Non-pigmented ciliary epithelial cell (primary cell): ENCODE results near the gene ITGA7.

Source experiments
- DNase-seq: peaks from one replicate; pipeline ENCODE4 v3.0.0-alpha.2; 2010; ENCODE audit warnings: low read depth

The ITGA7 gene

GRCh38 chr12:55736076-55736475, 28.4 kb upstream of the ITGA7 start:
- DNase-seq, result no peak

GRCh38 chr12:55734595-55734994, 26.9 kb upstream of the ITGA7 start:
- DNase-seq, result no peak

DNA sequence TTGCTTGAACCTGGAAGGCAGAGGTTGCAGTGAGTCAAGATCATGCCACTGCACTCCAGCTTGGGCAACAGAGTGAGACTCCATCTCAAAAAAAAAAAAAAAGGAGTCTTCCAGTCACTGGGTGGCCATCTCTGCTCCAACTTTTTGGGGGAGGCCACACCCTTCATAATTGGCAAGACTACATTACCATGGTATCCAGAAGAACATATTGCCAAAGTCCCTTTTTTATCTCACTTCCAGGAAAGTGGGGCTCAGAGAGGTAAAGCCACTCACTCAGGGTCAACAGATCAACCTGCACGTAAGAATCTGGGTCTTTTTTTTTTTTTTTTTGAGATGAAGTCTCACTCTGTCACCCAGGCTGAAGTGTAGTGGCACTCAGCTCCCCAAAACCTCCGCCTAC, 26.2 kb upstream of the ITGA7 start:
- no peak for DNase-seq

- DNase-seq, result no peak
Measured at GRCh38 chr12:55733021-55733555, 25.4 kb upstream of the ITGA7 start.

DNA sequence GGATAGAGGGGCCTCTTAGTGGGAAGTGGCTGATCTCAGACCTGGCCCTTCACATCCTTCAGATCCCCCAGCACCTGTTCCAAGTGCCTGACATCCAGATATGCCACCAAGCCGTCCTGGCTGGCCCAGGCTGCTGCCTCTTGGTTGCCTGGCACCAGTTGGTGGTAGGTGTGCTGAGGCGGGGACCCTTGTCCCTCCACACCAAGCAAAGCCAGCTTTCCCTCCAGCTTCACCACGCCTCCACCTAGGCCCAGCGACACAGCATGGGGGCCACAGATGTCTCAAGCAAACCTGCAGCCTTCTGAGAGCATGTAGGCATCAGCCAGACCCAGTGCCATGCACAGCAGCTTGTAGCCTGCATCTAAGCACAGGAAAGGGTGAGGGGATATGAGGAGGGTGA, 24.6 kb upstream of the ITGA7 start:
- DNase-seq, result no peak

- DNase-seq, result no peak
Measured at GRCh38 chr12:55729819-55730818, 22.4 kb upstream of the ITGA7 start.

- DNase-seq, result peak; percentile 88
Measured at GRCh38 chr12:55728939-55729818, 21.5 kb upstream of the ITGA7 start, which contains the start of gene CD63. CD63 (minus strand) TSS chr12:55729009; CDS start chr12:55728341, 668 bp downstream.

DNA sequence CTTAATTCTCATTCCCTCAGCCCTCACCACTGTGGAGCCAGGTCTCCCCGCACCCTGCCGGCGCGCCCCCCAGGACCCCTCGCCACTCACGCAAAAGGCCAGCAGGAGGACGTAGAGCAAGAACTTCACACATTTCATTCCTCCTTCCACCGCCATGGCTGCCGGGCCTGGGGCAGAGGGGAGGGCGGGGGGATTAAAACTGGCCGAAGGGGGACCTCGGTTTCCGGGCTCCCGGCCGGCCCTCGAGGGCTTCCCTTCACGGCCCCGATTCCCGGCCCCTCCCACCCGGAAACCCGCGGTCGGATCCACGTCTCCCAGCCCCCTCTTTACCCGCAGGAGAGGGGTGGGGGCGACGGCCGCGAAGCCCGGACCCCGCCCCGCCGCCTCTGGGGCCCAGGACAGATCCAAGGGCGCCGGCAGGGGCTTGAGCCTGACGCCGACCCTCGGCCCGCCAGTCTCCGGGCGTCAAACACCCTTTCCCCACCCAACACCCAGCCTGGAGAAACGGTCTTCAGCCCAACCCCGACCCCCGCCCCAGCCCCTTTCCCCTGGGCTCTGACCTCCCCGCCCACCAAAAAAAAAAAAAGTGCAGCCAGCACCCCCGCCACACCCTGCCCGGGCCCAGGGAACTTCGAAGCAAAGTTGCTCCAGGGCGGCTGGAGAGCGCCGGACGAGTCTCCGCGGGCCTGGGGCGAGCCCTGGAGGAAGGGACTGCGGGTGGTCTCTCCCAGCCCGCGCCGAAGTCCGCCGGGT, 20.7 kb upstream of the ITGA7 start:
- no peak for DNase-seq

DNA sequence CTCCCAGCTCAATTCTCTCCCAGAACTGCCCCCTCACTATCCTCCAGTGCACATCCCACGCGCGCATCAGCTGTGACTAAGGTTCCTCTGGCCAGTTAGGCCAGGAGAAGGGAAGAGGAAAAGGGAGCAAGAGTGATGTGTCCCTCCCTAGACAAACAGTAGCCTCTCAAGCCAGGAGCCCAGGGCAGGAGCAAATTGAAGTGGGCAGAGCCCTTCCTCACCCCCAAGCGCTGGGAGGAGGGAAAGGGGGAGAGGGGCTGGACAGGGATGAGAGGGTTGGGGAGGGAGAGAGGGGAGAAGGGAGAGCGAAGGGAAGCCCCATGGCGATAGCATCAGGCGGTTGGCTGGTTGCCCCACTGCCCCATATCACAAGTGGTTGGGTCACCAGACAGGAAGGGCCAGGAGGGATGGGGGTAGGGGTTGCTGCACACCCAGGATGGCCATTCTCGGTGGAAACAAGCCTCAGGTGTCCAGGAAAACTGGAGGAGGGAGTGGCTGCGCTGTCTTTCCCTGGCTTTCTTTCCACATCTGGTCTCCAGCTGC, 20.0 kb upstream of the ITGA7 start:
- no peak for DNase-seq

DNA sequence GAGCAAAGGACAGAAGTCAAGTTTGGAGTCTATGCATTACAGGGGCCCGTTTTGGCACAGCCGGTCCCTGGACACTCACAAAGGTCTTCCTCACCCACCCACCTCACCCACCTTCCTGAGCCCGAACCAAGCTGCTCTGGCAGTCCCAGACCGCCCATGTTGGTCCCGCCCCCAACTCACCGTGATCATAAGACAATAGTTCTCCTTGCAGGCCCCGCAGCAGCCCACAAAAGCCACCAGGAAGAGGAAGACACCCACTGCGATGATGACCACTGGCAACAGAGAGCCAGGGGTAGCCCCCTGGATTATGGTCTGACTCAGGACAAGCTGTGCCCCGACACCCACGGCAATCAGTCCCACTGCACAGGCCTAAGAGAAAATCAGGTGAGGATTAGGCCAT, 19.3 kb upstream of the ITGA7 start:
- DNase-seq, result no peak

DNA sequence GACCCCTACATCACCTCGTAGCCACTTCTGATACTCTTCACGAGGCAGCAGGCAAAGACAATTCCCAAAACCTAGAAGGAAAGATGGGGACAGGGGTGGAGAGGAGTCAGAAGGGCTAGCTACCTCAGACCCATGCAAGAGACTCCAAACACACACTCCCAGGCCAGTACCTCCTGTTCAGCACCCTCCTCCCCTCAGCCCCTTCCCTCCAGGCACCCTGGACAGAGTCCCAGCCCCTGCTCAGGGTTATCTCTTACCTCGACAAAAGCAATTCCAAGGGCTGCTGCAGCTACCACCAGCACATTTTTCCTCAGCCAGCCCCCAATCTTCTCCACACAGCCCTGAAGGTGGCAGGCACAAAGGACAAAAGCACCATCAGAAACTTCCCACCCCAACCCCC, 17.9 kb upstream of the ITGA7 start:
- DNase-seq, result no peak

- no peak for DNase-seq
Measured at GRCh38 chr12:55724940-55725309, 17.2 kb upstream of the ITGA7 start.

GRCh38 chr12:55724226-55724939, 16.7 kb upstream of the ITGA7 start:
- no peak for DNase-seq

DNA sequence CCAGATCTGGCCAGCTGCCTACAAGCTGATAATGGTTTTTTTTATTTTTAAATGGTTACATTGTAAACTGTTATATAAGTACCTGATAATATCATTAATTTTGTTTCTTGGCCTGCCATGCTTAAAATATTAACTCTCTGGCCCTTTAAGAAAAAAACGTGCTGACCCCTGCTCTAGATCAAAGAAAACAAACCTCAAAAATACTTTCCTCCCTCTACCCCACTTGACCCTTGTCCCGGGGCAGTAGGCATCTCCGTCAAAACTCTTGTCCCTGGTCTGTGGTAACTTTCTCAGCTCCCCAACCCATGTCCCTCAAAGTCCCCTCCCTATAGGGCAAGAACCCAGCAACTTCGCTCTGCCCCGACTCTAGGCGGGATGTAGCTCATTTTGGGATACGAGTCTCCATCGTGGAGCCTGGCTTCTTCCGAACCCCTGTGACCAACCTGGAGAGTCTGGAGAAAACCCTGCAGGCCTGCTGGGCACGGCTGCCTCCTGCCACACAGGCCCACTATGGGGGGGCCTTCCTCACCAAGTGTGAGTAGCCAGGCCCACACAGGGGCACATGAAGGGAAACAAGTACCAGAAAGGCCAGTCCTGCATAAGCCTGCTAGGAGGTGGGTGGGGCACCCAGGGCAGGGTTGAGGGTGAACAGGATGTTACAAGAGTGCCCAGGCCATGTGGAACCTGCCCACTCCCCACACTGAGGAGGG, 16.0 kb upstream of the ITGA7 start:
- no peak for DNase-seq

GRCh38 chr12:55722948-55723347, 15.2 kb upstream of the ITGA7 start:
- no peak for DNase-seq

DNA sequence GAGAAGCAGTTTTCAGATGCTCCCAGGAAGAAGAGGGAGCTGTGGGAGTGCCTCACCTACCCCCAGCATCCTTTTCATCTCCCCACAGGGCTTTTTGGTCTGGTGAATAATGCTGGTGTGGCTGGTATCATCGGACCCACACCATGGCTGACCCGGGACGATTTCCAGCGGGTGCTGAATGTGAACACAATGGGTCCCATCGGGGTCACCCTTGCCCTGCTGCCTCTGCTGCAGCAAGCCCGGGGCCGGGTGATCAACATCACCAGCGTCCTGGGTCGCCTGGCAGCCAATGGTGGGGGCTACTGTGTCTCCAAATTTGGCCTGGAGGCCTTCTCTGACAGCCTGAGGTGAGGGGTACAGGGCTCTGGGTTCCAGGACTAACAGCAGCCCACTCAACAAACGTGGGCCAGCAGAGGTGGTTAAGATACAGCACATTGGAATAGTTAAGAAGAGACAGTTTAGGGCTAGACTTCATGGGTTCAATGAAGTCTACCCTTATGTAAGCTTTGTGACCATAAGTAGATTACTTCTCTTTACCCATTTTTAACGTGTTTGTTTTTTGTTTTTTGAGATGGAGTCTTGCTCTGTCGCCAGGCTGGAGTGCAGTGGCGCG, 14.0 kb upstream of the ITGA7 start:
- DNase-seq, result no peak

DNA sequence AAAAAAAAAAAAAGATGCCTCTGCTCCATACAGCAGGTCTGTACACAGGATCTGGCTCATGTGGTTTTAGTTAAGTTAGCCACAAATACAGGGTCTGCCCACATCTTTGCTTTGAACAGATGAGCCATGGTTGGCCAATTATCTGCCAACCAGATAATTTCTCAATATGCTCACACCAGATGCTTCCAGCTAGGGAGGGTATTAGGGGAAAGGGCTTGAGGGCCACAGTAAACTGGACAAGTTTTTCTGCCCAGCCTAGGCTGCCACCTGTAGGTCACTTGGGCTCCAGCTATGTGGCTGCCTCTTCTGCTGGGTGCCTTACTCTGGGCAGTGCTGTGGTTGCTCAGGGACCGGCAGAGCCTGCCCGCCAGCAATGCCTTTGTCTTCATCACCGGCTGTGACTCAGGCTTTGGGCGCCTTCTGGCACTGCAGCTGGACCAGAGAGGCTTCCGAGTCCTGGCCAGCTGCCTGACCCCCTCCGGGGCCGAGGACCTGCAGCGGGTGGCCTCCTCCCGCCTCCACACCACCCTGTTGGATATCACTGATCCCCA, 13.3 kb upstream of the ITGA7 start:
- no peak for DNase-seq

GRCh38 chr12:55720071-55720564, 12.4 kb upstream of the ITGA7 start, which contains the start of gene RDH5:
RDH5 (plus strand) TSS chr12:55720393; CDS start chr12:55721185, 792 bp downstream.
- no peak for DNase-seq

- no peak for DNase-seq
Measured at GRCh38 chr12:55719371-55719770, 11.7 kb upstream of the ITGA7 start.
